Esophagus muscularis mucosa (tissue), 4 donors: ENCODE results near the gene CLUH. TPM values are rescaled to one million over a fixed set of nuclear protein-coding genes. Genes with fewer than 3 reads are reported as not detected.

Source experiments
- DNase-seq: peaks from one replicate; pipeline ENCODE4 v3.0.0-alpha.2; 2017; ENCODE audit errors: extremely low spot score
- H3K27ac ChIP-seq, 4 donors: fragments of 200-600 bp; sonication (generic); replicated peaks in 1 of 4; 1 replicate in 3 of 4; 2 replicates in 1 of 4; pipeline ENCODE4 v1.5.1; 2016 to 2019; ENCODE audit warnings: mild to moderate bottlenecking in 1 of 4
- H3K27me3 ChIP-seq, 4 donors: fragments of 200-600 bp; sonication (generic); one replicate each; pipeline versions ENCODE4 v1.5.1 to v1.6.0; 2016 to 2019
- H3K36me3 ChIP-seq, 4 donors: fragments of 200-600 bp; sonication (generic); one replicate each; pipeline ENCODE4 v1.5.1; 2016 to 2019
- H3K4me1 ChIP-seq, 4 donors: fragments of 200-600 bp; sonication (generic); one replicate each; pipeline ENCODE4 v1.5.1; 2016 to 2019
- H3K4me3 ChIP-seq, 4 donors: fragments of 200-600 bp; sonication (generic); 1 replicate in 2 of 4; 2 replicates in 2 of 4; pipeline ENCODE4 v1.5.1; 2016 to 2019; ENCODE audit warnings: mild to moderate bottlenecking in 4 of 4, moderate library complexity in 1 of 4
- H3K9me3 ChIP-seq, 4 donors: fragments of 200-600 bp; sonication (generic); 1 replicate in 3 of 4; 2 replicates in 1 of 4; pipeline ENCODE4 v1.5.1; 2016 to 2019
- EP300 ChIP-seq: sonication (generic); formaldehyde crosslinking; IDR thresholded peaks from one replicate; pipeline ENCODE4 v1.6.1; 2017; ENCODE audit warnings: antibody characterized with exemption
- POLR2A ChIP-seq: fragments of 450-650 bp; IDR thresholded peaks from one replicate; pipeline ENCODE4 v1.6.1; 2017; ENCODE audit warnings: antibody characterized with exemption, moderate library complexity, mild to moderate bottlenecking, low read depth
- POLR2AphosphoS5 ChIP-seq, 2 donors: sonication (generic); formaldehyde crosslinking; IDR thresholded peaks; one replicate each; pipeline ENCODE4 v1.6.1; 2017; ENCODE audit warnings: antibody characterized with exemption in 2 of 2
- WGBS: methylation state at CpG from one replicate; pipeline ENCODE4 v1.1.5; 2018; 5-methylcytosine and 5-hydroxymethylcytosine counted together
- intact Hi-C: fragments of 100-400 bp; cut with DNase I; formaldehyde crosslinking; loops from one replicate; pipeline ENCODE4 v1.15.1; 2023
- total RNA-seq, 4 donors: library from RNA; depleted of rRNA; stranded (reverse); fragments of >200 nt; gene quantifications; one replicate each; pipeline versions ENCODE4 v1.1.0 to v1.2.1, GENCODE V29; 2016
- TF ChIP-seq, protein P1 (sequence below), 3 experiments: fragments of 200-600 bp in 2 of 3; fragments of 450-650 bp in 1 of 3; sonication (generic) in 2 of 3; IDR thresholded peaks; one replicate each; pipeline ENCODE4 v1.5.1; 2017 to 2019; ENCODE audit warnings: antibody characterized with exemption in 3 of 3, mild to moderate bottlenecking in 2 of 3, moderate library complexity in 1 of 3

CLUH gene
- total RNA-seq, 4 donors from 2014 or later: 42.8 to 92.9 (median 62.9) TPM

DNA sequence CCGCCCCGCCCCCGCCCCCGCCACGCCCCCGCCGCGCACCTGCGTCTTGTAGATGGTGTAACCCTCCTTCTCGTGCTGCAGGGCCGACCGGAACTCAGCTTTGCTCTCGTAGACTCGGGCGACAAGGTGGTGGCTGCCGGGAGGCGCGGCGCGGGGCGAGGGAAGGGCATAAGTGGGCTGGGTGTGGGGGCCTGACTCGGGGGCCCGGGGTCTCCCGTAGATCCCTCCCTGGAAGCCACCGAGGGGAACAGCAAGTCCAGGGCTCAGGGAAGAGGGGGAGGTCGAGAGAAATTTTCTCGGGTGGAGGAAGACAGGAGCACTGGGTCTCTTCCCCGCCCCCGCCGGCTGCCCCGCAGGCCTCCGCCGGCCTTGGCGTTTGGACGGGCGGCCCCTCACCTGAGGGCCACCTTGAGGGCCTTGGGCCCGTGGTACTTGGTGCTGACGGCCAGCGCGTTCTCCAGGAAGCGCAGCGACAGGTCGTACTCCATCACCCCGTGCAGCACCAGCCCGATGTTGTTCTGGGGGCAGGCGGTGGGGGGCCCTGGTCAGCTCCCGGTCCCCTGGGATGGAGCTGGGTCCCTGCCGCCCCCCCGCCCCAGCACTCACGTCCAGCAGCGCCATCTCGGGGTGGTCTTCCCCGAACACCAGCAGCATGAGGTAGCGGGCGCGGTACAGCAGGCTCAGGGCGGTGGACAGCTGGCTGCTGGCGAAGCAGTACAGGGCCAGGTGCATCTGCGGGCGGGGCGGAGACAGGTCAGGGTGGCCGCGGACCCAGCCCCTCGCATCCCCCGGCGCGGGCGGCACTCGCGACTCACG lies 19.4 kb downstream of the CLUH start:
- Histone ChIP-seq H3K4me1 (peaks cover 28 to 34% (median 29%) of the 10 kb centered on the region in 4 donors), H3K36me3 (peaks cover 59 to 76% (median 72%) of the 10 kb centered on the region in 4 donors), H3K27me3 (no peaks in the 10 kb centered on the region), H3K27ac (no peak overlapping the region), H3K4me3 (no peak overlapping the region), H3K9me3 (no peaks in the 10 kb centered on the region)
- WGBS: 92% methylated on average over 23 of the region's 71 CpGs
- DNase-seq: no peak
- intact Hi-C loops: no loop called here
- no peak for TF ChIP-seq POLR2AphosphoS5 (IDR thresholded peaks at IDR 0.05)
- TF ChIP-seq EP300: no peak
- TF ChIP-seq, protein P1, sequence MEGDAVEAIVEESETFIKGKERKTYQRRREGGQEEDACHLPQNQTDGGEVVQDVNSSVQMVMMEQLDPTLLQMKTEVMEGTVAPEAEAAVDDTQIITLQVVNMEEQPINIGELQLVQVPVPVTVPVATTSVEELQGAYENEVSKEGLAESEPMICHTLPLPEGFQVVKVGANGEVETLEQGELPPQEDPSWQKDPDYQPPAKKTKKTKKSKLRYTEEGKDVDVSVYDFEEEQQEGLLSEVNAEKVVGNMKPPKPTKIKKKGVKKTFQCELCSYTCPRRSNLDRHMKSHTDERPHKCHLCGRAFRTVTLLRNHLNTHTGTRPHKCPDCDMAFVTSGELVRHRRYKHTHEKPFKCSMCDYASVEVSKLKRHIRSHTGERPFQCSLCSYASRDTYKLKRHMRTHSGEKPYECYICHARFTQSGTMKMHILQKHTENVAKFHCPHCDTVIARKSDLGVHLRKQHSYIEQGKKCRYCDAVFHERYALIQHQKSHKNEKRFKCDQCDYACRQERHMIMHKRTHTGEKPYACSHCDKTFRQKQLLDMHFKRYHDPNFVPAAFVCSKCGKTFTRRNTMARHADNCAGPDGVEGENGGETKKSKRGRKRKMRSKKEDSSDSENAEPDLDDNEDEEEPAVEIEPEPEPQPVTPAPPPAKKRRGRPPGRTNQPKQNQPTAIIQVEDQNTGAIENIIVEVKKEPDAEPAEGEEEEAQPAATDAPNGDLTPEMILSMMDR (IDR thresholded peaks at IDR 0.05): no peak
- TF ChIP-seq POLR2A: no peak

DNA sequence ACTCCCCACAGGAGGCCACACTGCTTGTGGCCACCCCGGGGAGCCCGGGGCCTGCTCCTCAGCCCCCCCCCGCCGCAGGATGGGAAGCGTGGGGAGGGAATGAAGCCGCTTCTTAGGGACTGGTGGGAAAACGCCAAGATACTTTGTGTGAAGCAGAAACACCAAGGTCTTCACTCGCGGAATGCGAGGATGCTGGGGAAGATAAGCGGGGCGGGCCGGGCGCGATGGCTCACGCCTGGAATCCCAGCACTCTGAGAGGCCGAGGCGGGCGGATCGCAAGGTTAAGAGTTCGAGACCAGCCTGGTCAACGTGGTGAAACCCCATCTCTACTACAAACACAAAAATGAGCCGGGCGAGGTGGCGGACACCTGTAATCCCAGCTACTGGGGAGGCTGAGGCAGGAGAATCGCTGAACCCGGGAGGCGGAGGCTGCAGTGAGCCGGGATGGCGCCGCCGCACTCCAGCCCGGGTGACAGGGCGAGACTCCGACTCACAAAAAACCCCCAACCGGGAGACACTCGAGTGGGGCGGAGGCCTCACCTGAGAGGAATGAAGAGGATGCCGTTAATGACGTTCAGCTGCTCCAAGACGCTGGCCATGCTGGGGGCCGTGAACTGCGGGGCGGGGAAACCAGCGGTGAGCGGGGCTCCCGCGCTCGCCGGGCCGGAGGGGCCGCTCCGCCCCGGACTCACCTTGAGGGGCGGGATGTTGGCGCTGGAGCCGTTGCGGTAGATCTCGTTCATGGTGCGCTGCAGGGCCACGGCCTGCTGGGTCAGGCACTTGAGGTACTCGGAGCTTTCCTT lies 20.3 kb downstream of the CLUH start:
- H3K36me3 ChIP-seq: peaks cover 50 to 67% (median 63%) of the 10 kb centered on the region in 4 donors
- no peak for TF ChIP-seq EP300
- TF ChIP-seq POLR2A: no peak
- TF ChIP-seq POLR2AphosphoS5 (IDR thresholded peaks at IDR 0.05): no peak
- no peaks in the 10 kb centered on the region for H3K9me3 ChIP-seq
- 93% methylated on average over 55 of the region's 62 CpGs for WGBS
- intact Hi-C loops: no loop called here
- no peak overlapping the region for H3K4me3 ChIP-seq
- H3K27me3 ChIP-seq: no peaks in the 10 kb centered on the region
- no peak for DNase-seq
- H3K4me1 ChIP-seq: peaks cover 37 to 43% (median 38%) of the 10 kb centered on the region in 4 donors
- no peak overlapping the region for H3K27ac ChIP-seq

DNA sequence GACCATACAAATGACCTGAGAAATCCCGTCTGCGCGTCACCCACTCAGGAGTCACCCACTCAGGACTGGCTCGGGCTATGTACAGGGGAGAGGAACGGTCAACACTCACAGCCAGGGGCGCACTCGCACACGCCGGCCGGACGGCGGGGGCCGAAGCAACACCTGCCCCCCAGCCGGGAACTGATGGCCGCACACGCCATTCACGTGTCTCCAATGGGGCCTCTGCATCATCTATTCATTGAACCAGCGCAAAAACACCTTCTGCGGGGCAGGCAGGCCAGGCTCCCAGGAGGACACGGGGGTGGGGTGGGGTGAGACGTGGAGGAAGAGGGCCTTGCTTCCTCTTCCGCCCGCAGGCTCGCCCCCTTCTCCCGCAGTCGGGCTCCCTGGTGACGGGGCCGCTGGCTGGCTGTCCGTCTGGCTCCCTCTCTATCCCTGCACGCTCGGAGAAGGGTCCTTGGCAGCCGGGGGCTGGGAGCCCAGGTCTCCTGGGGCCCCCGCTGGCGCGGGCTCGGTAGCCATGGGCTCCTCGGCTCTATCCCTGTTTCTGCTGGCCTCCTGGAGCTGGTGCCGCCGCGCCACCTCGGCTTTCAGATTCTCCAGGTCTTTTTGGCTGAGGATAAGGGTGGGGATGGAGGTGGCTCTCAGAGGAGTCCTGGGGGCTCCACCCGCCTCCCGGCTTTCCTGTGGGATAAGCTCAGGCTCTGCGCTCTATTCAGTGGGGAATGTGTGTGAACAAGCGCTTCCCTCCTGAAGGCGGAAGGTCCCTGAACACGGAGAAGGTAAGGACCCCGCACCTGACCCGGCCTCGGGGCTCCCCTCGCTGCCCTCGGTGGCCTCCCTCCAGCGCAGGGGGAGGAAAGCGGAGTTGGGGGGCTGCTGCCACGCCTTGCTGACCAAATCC lies 21.1 kb downstream of the CLUH start:
- 85% methylated on average over 33 of the region's 55 CpGs for WGBS
- Histone ChIP-seq H3K9me3 (no peaks in the 10 kb centered on the region), H3K27me3 (no peaks in the 10 kb centered on the region), H3K27ac (peak overlapping the region; percentile 71 to 75 (median 72)), H3K4me3 (peak overlapping the region in 1 of 4 donors; percentile 23), H3K4me1 (peaks cover 40 to 51% (median 44%) of the 10 kb centered on the region in 4 donors), H3K36me3 (peaks cover 42 to 62% (median 55%) of the 10 kb centered on the region in 4 donors)
- DNase-seq: no peak
- intact Hi-C loops: no loop called here
- no peak for TF ChIP-seq POLR2A
- peak in 1 of 2 donors; percentile 12 for TF ChIP-seq POLR2AphosphoS5 (IDR thresholded peaks at IDR 0.05)

DNA sequence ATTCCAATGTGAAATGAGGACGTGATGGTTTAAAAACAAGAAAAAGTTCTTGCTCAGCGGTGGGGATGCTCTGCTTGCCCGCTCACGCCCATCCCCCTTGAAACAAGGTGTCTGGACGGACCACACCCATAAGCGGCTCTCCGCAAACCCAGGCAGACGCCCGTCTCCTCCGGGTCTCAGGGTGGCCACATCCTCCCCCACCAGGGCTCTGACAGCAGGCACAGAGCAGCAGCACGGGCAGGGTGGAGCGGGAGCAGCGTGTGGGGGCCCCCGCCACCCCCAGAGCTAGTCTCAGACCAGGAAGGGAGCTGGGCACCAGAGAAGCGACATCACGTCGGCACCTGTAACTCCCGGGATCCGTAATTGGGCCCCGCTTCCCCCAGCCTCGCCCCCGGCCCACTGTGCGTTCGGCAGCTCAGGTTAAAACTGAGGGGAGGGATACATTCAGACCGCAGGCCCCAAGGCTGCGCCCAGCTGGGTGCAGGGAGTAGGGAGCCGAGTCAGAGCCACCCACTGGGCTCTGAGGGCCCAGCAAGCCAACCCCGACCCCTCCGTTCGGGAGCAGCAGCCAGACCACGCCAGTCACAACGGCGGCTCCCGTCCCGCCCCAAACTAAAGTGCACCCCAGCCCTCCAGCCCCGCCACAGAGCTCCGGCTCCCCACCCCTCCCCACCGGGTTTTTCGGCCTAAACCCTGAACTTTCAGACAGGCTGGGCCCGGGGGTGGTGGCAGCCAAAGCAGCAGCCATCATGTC lies 22.0 kb downstream of the CLUH start:
- Histone ChIP-seq H3K9me3 (no peaks in the 10 kb centered on the region), H3K27me3 (no peaks in the 10 kb centered on the region), H3K4me1 (peaks cover 40 to 51% (median 44%) of the 10 kb centered on the region in 4 donors), H3K36me3 (peaks cover 33 to 59% (median 51%) of the 10 kb centered on the region in 4 donors), H3K4me3 (peak overlapping the region in 1 of 4 donors; percentile 23), H3K27ac (peak overlapping the region; percentile 71 to 75 (median 72))
- TF ChIP-seq, protein P1 (IDR thresholded peaks at IDR 0.05): no peak
- peak in 1 of 2 donors; percentile 29 for TF ChIP-seq POLR2AphosphoS5 (IDR thresholded peaks at IDR 0.05)
- intact Hi-C loops: loop anchor here (5.0 to 10.0 kb wide), 2 partner anchors 97 to 175 kb away; partner anchors contain the start of genes METTL16 and PAFAH1B1
- peak; percentile 88 for DNase-seq
- 63% methylated on average over 34 of the region's 40 CpGs for WGBS
